HG03520 (cell line): ENCODE data around the gene PHAX.
A peak's percentile ranks its signal among the peaks of the same experiment; 100 is the strongest.
"Not testable (repeated sequence)": the region's sequence is repeated elsewhere in the genome, so short reads cannot be mapped to it uniquely, and the experiment has no call there.

Experiments used
- ATAC-seq: cut with Tn5 transposase; IDR thresholded peaks from one replicate; pipeline ENCODE4 v1.9.1; 2021; ENCODE audit warnings: mild to moderate bottlenecking, moderate library complexity; ENCODE audit not compliant: unreplicated experiment

The PHAX gene

DNA sequence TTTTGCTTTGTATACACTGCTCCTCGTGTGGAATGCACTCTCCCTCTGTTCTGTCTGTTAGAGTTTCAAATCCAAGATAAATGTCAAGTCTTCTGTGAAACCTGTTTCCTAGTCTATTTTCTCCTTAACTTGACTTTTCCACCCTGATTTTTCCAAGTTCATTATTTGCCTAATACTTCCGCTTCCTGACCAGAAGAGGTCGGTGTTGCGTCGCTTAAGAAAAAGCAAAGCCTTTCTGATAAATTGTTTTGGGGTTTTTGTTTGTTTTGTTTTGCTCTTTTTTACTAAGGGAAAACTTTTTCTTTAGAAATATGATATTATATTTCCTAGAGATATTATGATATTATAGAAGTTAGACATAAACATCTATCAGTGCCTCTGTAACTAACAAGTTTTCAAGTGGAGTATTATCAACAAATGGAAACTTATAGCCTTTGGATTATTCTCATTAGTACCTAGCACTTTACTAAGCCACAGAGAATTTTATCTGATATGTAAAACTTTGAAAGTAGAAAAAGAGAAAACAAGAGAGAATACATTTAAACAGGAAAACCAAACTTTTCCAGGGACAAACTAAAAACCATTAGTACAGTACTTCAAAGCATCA, 55.8 kb downstream of the PHAX start:
- ATAC-seq = no peak

DNA sequence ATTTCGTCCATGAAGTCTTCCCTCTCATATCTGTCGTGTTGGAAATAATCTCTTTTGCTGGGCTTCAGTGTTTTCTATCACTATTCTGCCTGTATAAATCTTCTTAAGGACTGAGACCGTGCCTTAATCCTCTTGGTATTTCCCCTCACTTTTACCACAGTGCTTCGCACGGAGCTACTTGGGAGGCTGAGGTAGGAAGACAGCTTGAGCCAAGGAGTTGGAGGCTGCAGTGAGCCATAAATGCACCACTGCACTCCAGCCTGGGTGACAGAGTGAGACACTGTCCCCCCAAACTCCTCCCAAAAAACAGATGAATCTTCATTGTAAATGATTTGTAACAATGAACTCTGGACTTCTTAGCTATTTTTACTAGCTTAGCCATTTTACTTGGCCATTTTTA, 57.8 kb downstream of the PHAX start:
- ATAC-seq = no peak

DNA sequence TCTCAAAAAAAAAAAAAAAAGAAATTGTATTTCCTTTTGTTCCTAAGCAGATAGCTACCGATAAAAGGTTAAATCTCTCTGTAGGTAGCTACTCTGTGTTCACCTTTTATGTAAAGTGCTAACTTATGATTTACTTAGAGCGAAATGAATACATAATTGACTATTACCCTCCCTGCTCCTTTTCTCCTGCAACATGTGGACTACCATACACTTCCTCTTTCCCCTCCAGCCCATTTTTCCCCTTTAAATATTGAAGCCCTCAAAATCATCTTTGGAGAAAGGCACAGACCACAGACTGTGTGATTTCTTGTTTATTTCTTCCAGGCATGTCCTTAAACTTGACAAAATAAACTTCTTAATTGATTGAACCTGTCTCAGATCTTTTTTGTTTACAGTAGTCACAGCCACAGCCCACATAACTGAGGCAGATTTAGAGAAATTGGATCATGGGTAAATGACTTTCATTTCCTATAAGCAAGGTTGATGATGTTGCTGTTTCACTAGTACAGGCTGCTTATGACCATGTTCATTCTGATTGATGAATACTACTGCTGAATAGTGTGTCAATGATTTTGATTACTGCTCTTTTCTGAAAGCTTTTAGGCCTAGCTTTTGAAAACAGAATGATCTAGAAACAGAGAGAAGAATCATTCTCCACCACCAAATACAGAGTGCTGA, 59.2 kb downstream of the PHAX start:
- peak; percentile 55 for ATAC-seq

DNA sequence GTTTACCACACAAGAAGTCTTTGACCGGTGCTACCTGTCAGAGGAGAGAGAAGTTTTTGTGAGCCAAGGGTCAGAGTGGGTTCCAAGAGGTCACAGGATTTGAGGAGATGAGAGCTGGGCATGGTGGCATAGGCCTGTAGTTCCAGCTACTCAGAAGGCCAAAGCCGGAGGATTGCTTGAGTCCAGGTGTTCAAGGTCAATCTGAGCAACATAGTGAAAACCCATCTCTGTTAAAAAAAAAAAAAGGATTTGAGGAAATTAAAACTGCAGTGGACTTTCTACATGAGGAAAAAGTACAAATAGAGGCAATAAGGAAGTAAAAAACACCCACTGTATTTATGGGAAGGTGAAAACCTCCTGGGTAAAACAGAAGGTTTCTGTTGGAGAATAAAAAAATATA, 63.8 kb downstream of the PHAX start:
- ATAC-seq = no peak

DNA sequence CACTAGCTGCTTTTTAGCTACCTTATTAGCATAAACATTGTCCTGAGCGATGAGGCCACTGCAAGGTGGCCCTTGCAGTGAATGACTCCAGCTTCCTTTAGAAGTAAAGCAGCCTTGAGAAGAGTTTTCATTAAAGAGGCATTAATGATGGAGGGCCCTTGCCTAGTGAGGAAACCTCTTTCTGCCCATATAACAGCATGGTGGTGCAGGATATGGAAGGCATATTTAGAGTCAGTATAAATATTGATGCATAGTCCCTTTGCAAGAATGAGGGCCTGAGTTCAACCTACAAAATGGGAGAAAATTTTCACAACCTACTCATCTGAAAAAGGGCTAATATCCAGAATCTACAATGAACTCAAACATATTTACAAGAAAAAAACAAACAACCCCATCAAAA, 69.4 kb downstream of the PHAX start:
- ATAC-seq = not testable (repeated sequence)

DNA sequence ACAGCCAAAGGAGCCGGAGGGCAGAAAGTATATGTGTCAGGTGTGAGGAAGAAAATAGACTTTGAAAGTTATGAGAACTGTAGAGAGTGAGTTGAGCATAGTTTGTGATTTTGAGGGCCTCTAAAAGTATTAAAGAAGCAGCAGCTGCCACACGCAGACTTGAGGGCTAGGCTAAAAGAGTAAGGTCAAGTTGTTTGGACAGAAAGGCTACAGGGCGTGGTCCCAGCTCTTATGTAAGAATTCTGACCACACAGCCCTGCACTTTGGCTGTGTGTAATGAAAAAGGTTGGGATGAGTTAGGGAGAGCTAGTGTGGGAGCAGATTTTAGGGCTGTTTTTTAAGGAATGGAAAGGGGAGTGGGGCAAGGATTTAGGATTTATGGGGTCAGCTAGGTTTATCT, 70.9 kb downstream of the PHAX start:
- ATAC-seq = not testable (repeated sequence)

DNA sequence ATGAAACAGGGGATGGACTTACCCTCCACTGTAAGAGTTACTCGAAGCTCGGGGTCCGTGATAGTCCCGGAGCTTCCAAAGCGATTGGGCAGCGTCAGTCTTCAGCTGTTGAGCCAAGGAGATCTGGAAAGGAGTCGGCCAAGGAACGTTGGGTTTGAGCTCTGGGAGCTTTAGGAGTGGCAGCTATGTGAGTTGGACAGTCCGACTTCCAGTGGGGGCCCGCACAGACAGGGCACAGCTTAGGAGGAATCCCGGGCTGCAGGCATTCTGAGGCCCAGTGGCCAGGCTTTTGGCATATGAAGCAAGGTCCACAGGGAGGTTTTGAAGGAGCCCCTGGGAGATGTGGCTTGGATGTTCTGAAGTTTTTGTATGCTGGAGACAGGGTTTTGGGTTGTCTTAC, 72.7 kb downstream of the PHAX start:
- ATAC-seq = no peak

DNA sequence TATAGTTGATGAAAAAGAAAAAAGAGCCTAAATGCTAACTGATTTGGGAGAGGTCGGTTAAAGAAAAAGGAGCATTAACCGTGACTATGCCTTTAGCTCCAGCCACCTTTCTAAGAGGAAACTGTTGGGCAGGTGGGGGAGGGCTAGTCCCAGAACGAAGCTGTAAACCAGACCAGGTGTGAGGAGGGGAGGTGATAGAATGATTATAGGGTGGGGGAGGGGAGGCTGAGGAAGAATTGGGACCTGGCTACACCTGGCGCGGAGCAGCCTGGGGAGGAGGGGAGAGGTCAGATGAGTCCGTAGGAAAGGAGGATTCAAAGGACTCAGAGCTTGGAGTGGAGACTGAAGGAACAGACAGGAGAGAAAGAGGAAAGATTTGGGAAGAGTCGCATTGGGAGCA, 73.4 kb downstream of the PHAX start:
- no peak for ATAC-seq

DNA sequence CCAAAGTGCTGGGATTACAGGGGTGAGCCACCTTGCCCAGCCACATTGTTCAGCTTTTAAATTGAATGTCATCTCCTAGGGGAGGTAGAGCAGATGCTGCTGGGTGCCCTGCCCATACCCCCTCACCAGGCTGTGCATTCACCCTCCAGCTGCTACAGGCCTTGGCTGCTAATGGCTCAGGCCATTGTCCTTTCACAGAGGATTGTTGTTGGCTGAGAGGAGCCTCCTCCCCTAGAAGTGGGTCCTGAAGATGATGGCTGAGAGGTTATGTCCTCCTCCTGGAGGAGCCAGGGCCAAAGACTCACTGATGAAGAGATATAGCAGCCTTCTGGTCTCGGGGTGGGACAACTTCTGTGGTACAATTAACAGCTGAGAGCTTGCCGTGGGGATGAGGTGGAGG, 74.6 kb downstream of the PHAX start:
- no peak for ATAC-seq

DNA sequence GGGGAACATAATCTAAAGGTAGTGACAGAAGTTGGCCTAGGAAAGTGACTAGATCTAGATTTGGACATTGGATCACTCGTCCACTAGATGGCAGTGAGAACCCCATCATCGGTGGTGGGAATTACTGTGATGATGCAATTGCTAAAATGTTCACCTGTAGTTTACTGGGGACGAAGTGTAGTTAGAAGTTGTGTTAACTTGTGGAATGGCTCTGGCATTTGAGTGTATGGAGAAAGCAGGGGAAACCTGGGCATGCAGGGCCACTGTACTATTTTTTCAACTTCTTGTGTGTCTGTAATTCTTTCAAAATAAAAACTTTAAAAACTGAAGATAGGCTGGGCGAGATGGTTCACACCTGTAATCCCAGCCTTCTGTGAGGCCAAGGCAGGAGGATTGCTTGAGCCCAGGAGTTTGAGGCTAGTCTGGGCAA, 75.5 kb downstream of the PHAX start:
- peak; percentile 47 for ATAC-seq
